SU-DHL-6 (cell line): ENCODE results near the gene HPS3.

Source experiments
- CTCF ChIP-seq: fragments of 200-600 bp; sonication (generic); IDR thresholded peaks from one replicate; pipeline ENCODE4 v1.5.1; 2017; ENCODE audit warnings: antibody characterized with exemption, mild to moderate bottlenecking, low read length, moderate library complexity; ENCODE audit not compliant: insufficient read depth, poor library complexity, severe bottlenecking
- EZH2phosphoT487 ChIP-seq: fragments of 200-600 bp; sonication (generic), shearing (Covaris generic); conservative IDR thresholded peaks from 2 replicates; pipeline ENCODE4 v1.6.1; 2018; ENCODE audit warnings: mild to moderate bottlenecking, antibody characterized with exemption, low read length, moderate library complexity, mixed read lengths

GRCh38 chr3:149101641-149102040 lies 27.8 kb upstream of the HPS3 start:
- no peak for TF ChIP-seq CTCF
- no peak for TF ChIP-seq EZH2phosphoT487
